A673 (cell line): ENCODE data around the gene APC. TPM values are rescaled to one million over a fixed set of nuclear protein-coding genes. Genes with fewer than 3 reads are reported as not detected.

Experiments used
- BruUV-seq: library from RNA; stranded (reverse); fragments of 400-500 nt; replicated peaks from 2 replicates; lab custom pipeline; 2021; lab: Mats Ljungman, UMichigan
- CTCF ChIA-PET: fragments of 300-600 bp; sonication (Branson Sonifier 250); formaldehyde crosslinking; loops from one replicate; lab custom pipeline; 2022; ENCODE audit warnings: antibody characterized with exemption; lab: Charles Lee
- POLR2A ChIA-PET: fragments of 300-600 bp; sonication (Branson Sonifier 250); formaldehyde crosslinking; loops from one replicate; lab custom pipeline; 2022; ENCODE audit warnings: antibody characterized with exemption; ENCODE audit not compliant: low non-redundant PET; lab: Charles Lee
- DNase-seq: peaks from one replicate; pipeline ENCODE4 v3.0.0-alpha.2; 2015; ENCODE audit warnings: low spot score
- H3K27ac ChIP-seq: fragments of 200-600 bp; sonication (generic); 2 replicates; pipeline ENCODE4 v1.5.1; 2016; ENCODE audit warnings: mixed run types, low read depth, mild to moderate bottlenecking, mixed read lengths, antibody characterized with exemption, low read length; ENCODE audit not compliant: poor library complexity, severe bottlenecking
- H3K27me3 ChIP-seq: fragments of 200-600 bp; sonication (generic); replicated peaks from 2 replicates; pipeline ENCODE4 v1.6.1; 2017; ENCODE audit warnings: mixed run types, low read depth, mild to moderate bottlenecking, mixed read lengths, antibody characterized with exemption, low read length; ENCODE audit not compliant: insufficient read depth, poor library complexity
- H3K36me3 ChIP-seq: fragments of 200-600 bp; sonication (generic); 2 replicates; pipeline ENCODE4 v1.6.1; 2016; ENCODE audit warnings: mixed run types, mild to moderate bottlenecking, mixed read lengths, antibody characterized with exemption, low read length; ENCODE audit not compliant: insufficient read depth, poor library complexity, severe bottlenecking
- H3K4me1 ChIP-seq: fragments of 200-600 bp; sonication (generic); 2 replicates; pipeline ENCODE4 v1.6.1; 2017; ENCODE audit warnings: mixed run types, mild to moderate bottlenecking, mixed read lengths, antibody characterized with exemption, low read length; ENCODE audit not compliant: insufficient read depth, poor library complexity, severe bottlenecking
- H3K4me3 ChIP-seq: fragments of 200-600 bp; sonication (generic); 2 replicates; pipeline ENCODE4 v1.5.1; 2016; ENCODE audit warnings: low read depth, mixed run types, mild to moderate bottlenecking, mixed read lengths, low read length; ENCODE audit not compliant: poor library complexity, severe bottlenecking
- H3K9me3 ChIP-seq: fragments of 200-600 bp; sonication (generic); 2 replicates; pipeline ENCODE4 v1.6.1; 2016; ENCODE audit warnings: mixed run types, low read depth, mild to moderate bottlenecking, mixed read lengths, antibody characterized with exemption, low read length; ENCODE audit not compliant: poor library complexity, severe bottlenecking
- CTCF ChIP-seq: fragments of 300-800, 200-600 bp; sonication (generic); conservative IDR thresholded peaks from 2 replicates; pipeline ENCODE4 v1.5.1; 2017; ENCODE audit warnings: low read depth, mild to moderate bottlenecking, antibody characterized with exemption, low read length, moderate library complexity, mixed read lengths
- EZH2 ChIP-seq: fragments of 200-600 bp; sonication (generic); IDR thresholded peaks from 2 replicates; pipeline ENCODE4 v1.6.1; 2017; ENCODE audit warnings: borderline replicate concordance, low read depth, mild to moderate bottlenecking, mixed read lengths, antibody characterized with exemption, low read length; ENCODE audit not compliant: poor library complexity, severe bottlenecking
- intact Hi-C: fragments of 100-400 bp; cut with micrococcal nuclease; formaldehyde crosslinking; loops from one replicate; pipeline ENCODE4 v1.10.0; 2022; ENCODE audit not compliant: unreplicated experiment
- total RNA-seq: library from RNA; stranded (reverse); gene quantifications from 2 replicates; pipeline ENCODE4 v1.2.3, GENCODE V29; 2021

The APC gene
- total RNA-seq, 1 experiment from 2014 or later, result 39.3 TPM

GRCh38 chr5:112860929-112861637 lies 123.4 kb downstream of the APC start, which contains the start of gene SRP19:
Gene SRP19 (plus strand): TSS chr5:112861287. CDS start chr5:112861377, 90 bp downstream.
- TF ChIP-seq CTCF (no peak), EZH2 (no peak)
- peak within 1 kb of the TSS; percentile 88 for H3K27ac ChIP-seq
- peaks cover 32% of the 10 kb centered on the region for H3K36me3 ChIP-seq
- CTCF ChIA-PET, result interaction anchor here (0.8 kb wide), 1 partner anchor 13 kb away, joined by 3 read pairs; no protein-coding TSS in a partner anchor
- peaks cover 16% of the 10 kb centered on the region for H3K4me1 ChIP-seq
- no peaks in the 10 kb centered on the region for H3K9me3 ChIP-seq
- H3K27me3 ChIP-seq, result no peaks in the 10 kb centered on the region
- BruUV-seq, result no TSS peak
- peak; percentile 98 for DNase-seq
- intact Hi-C loops, result no loop called here
- POLR2A ChIA-PET, result interaction anchor here (0.6 to 0.9 kb wide), 2 partner anchors 9 to 113 kb away, joined by 3 to 4 read pairs; no protein-coding TSS in a partner anchor
- H3K4me3 ChIP-seq, result peak within 1 kb of the TSS; percentile 71

GRCh38 chr5:112861638-112861985 lies 123.9 kb downstream of the APC start:
- H3K36me3 ChIP-seq, result peaks cover 38% of the 10 kb centered on the region
- intact Hi-C loops, result no loop called here
- H3K4me3 ChIP-seq, result peak overlapping the region; percentile 71
- ChIA-PET POLR2A (interaction anchor here (0.9 kb wide), 1 partner anchor 9 kb away, joined by 3 read pairs; no protein-coding TSS in a partner anchor), CTCF (no interaction called here)
- no peaks in the 10 kb centered on the region for H3K27me3 ChIP-seq
- peak overlapping the region; percentile 88 for H3K27ac ChIP-seq
- H3K9me3 ChIP-seq, result no peaks in the 10 kb centered on the region
- TF ChIP-seq EZH2 (no peak), CTCF (no peak)
- DNase-seq, result no peak
- H3K4me1 ChIP-seq, result peaks cover 16% of the 10 kb centered on the region
- TSS peak; percentile 66 for BruUV-seq

GRCh38 chr5:112862085-112862484 lies 124.4 kb downstream of the APC start:
- ChIA-PET CTCF (no interaction called here), POLR2A (no interaction called here)
- intact Hi-C loops, result no loop called here
- Histone ChIP-seq H3K27ac (peak overlapping the region; percentile 88), H3K4me3 (peak overlapping the region; percentile 71), H3K36me3 (peaks cover 42% of the 10 kb centered on the region), H3K9me3 (no peaks in the 10 kb centered on the region), H3K4me1 (peaks cover 16% of the 10 kb centered on the region), H3K27me3 (no peaks in the 10 kb centered on the region)
- no TSS peak for BruUV-seq
- TF ChIP-seq EZH2 (no peak), CTCF (no peak)
- DNase-seq, result peak; percentile 17
